ENCODE results near the gene SELENOI. TPM values are rescaled to one million over a fixed set of nuclear protein-coding genes. Genes with fewer than 3 reads are reported as not detected.

Gene SELENOI
- total RNA-seq, 1 donor from 2014 or later: 13.0 TPM

DNA sequence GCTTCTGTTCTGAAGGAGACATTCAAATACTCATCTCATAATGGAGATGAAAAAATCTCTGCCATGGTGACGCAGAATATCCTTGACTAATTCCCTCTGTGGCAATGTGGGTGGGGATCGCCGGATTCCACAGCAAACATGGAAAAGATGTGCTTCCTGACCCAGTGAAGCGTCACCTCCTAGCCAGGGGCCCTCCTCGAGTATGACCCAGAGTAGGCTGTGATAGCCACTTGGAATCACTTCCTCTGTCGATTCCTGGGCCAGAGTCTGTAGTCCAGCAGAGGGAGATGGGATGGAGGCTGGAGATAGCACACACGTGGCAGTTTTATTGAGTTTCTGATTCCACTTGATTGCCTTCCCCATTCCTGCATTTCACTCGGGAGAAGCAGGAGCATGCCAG lies 92.6 kb downstream of the SELENOI start:
- H3K27me3 ChIP-seq (ENCODE audit: control insufficient read depth in 3 of 3, insufficient read depth in 3 of 3, low read length in 3 of 3): no peaks in the 10 kb centered on the region
- H3K4me3 ChIP-seq (ENCODE audit: low read length in 3 of 3): no peak overlapping the region
- no peaks in the 10 kb centered on the region for H3K36me3 ChIP-seq (ENCODE audit: control insufficient read depth in 3 of 3, insufficient read depth in 3 of 3, low read length in 3 of 3)
- H3K27ac ChIP-seq (ENCODE audit: low read depth, low read length): no peak overlapping the region
- H3K4me1 ChIP-seq (ENCODE audit: control insufficient read depth in 3 of 3, insufficient read depth in 3 of 3, low read length in 3 of 3): no peaks in the 10 kb centered on the region
- H3K9ac ChIP-seq (ENCODE audit: low read depth in 1 of 3, low read length in 3 of 3): no peak overlapping the region
- H3K9me3 ChIP-seq (ENCODE audit: control insufficient read depth in 3 of 3, low read length in 3 of 3): no peaks in the 10 kb centered on the region

GRCh38 chr2:26438926-26439325 lies 93.0 kb downstream of the SELENOI start:
- H3K27me3 ChIP-seq (ENCODE audit: control insufficient read depth in 3 of 3, insufficient read depth in 3 of 3, low read length in 3 of 3): no peaks in the 10 kb centered on the region
- no peak overlapping the region for H3K27ac ChIP-seq (ENCODE audit: low read depth, low read length)

DNA sequence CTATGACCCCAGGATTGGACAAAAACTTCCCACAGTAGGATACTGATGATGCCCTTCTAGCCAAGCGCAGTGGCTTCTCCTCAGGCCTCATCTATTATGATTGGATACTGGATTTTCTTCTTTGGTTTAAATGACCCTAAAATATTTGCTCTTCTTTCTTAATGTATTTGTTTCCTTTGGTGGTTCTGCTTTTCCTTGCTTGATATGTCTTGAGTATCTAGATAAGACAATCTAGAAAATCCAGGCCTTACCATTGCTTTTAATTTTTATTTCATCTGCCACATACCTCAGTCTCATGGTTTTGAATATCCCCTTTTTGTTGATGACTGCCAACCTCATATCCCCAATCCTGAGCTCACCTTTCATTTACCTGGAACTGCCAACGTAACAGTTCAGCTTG lies 96.4 kb downstream of the SELENOI start:
- no peaks in the 10 kb centered on the region for H3K9me3 ChIP-seq (ENCODE audit: control insufficient read depth in 3 of 3, low read length in 3 of 3)
- no peak overlapping the region for H3K9ac ChIP-seq (ENCODE audit: low read depth in 1 of 3, low read length in 3 of 3)

More at GRCh38 chr2:26438926-26439325, 93.0 kb downstream of the SELENOI start:
- no peak overlapping the region for H3K9ac ChIP-seq (ENCODE audit: low read depth in 1 of 3, low read length in 3 of 3)
- H3K36me3 ChIP-seq (ENCODE audit: control insufficient read depth in 3 of 3, insufficient read depth in 3 of 3, low read length in 3 of 3): no peaks in the 10 kb centered on the region
- no peaks in the 10 kb centered on the region for H3K9me3 ChIP-seq (ENCODE audit: control insufficient read depth in 3 of 3, low read length in 3 of 3)
- no peaks in the 10 kb centered on the region for H3K4me1 ChIP-seq (ENCODE audit: control insufficient read depth in 3 of 3, insufficient read depth in 3 of 3, low read length in 3 of 3)
- H3K4me3 ChIP-seq (ENCODE audit: low read length in 3 of 3): no peak overlapping the region

DNA sequence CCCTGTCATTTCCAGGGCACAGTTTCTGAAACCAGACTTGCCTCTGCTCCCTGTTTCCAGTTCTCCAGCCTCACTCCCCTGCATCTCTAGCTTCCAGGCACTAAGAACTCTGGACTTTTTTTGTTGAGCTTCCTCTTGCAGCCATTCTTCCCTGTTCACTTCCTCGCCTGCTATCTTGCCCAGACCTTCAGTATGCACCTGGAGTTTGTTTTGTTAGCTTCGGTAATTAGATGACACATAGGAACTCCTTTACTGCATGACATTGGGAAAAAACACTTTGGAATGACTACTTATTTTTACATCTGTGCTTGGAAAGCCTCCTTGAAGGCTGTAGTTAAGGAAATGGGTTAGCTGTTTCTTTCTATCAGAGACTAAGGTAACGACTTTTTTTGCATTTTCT lies 96.8 kb downstream of the SELENOI start:
- Histone ChIP-seq H3K36me3 (ENCODE audit: control insufficient read depth in 3 of 3, insufficient read depth in 3 of 3, low read length in 3 of 3) (no peaks in the 10 kb centered on the region), H3K9ac (ENCODE audit: low read depth in 1 of 3, low read length in 3 of 3) (no peak overlapping the region), H3K27me3 (ENCODE audit: control insufficient read depth in 3 of 3, insufficient read depth in 3 of 3, low read length in 3 of 3) (no peaks in the 10 kb centered on the region), H3K4me1 (ENCODE audit: control insufficient read depth in 3 of 3, insufficient read depth in 3 of 3, low read length in 3 of 3) (peaks cover 0 to 5% (median 0%) of the 10 kb centered on the region in 3 donors), H3K27ac (ENCODE audit: low read depth, low read length) (no peak overlapping the region), H3K4me3 (ENCODE audit: low read length in 3 of 3) (no peak overlapping the region), H3K9me3 (ENCODE audit: control insufficient read depth in 3 of 3, low read length in 3 of 3) (no peaks in the 10 kb centered on the region)

More for the DNA sequence above, 96.4 kb downstream of the SELENOI start:
- Histone ChIP-seq H3K27ac (ENCODE audit: low read depth, low read length) (no peak overlapping the region), H3K4me3 (ENCODE audit: low read length in 3 of 3) (no peak overlapping the region), H3K4me1 (ENCODE audit: control insufficient read depth in 3 of 3, insufficient read depth in 3 of 3, low read length in 3 of 3) (peaks cover 0 to 5% (median 0%) of the 10 kb centered on the region in 3 donors), H3K36me3 (ENCODE audit: control insufficient read depth in 3 of 3, insufficient read depth in 3 of 3, low read length in 3 of 3) (no peaks in the 10 kb centered on the region), H3K27me3 (ENCODE audit: control insufficient read depth in 3 of 3, insufficient read depth in 3 of 3, low read length in 3 of 3) (no peaks in the 10 kb centered on the region)

DNA sequence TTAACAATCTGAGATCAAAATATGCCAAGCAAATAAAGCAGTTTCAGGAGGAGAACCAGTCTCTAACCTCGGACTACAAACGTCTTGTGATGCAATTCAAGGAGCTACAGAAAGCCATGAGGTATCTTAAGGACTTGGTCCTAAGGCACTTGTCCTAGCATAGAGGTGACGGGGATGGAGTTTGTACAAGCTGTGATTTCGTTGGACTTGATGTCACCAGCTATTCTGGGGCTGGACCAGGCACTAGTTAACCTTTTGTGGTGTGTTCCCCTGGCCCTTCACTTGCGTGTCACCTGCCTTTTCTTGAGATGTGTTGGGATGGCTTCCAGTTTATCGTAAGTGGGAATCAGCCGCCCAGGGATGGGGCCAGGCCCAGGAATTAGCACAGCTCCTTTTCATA lies 98.3 kb downstream of the SELENOI start:
- H3K4me3 ChIP-seq (ENCODE audit: low read length in 3 of 3): no peak overlapping the region
- no peaks in the 10 kb centered on the region for H3K9me3 ChIP-seq (ENCODE audit: control insufficient read depth in 3 of 3, low read length in 3 of 3)
- H3K4me1 ChIP-seq (ENCODE audit: control insufficient read depth in 3 of 3, insufficient read depth in 3 of 3, low read length in 3 of 3): peaks cover 0 to 5% (median 0%) of the 10 kb centered on the region in 3 donors
- H3K27ac ChIP-seq (ENCODE audit: low read depth, low read length): no peak overlapping the region
- no peak overlapping the region for H3K9ac ChIP-seq (ENCODE audit: low read depth in 1 of 3, low read length in 3 of 3)
- H3K27me3 ChIP-seq (ENCODE audit: control insufficient read depth in 3 of 3, insufficient read depth in 3 of 3, low read length in 3 of 3): no peaks in the 10 kb centered on the region
- H3K36me3 ChIP-seq (ENCODE audit: control insufficient read depth in 3 of 3, insufficient read depth in 3 of 3, low read length in 3 of 3): no peaks in the 10 kb centered on the region

Other genes with a start within 250 kb of the SELENOI start
- gene GAREM2, start 173.1 kb upstream of the SELENOI start, total RNA-seq: 1.0 TPM
- 174 TPM for gene HADHA, start 101.5 kb upstream of the SELENOI start, total RNA-seq
- gene HADHB, start 101.2 kb upstream of the SELENOI start, total RNA-seq: 118 TPM
- gene ADGRF3, start 646 bp downstream of the SELENOI start, total RNA-seq: not detected
- 2.1 TPM for gene DRC1, start 55.8 kb downstream of the SELENOI start, total RNA-seq
- gene OTOF, start 132.0 kb downstream of the SELENOI start, total RNA-seq: 5.2 TPM